IPS-15b (cell line): Measurements from ENCODE around the gene ANKRD1.

Experiments used
- H3K27me3 ChIP-seq: one replicate; pipeline ENCODE4 v1.6.1; 2013; ENCODE audit warnings: low read length; ENCODE audit not compliant: control insufficient read depth, insufficient read depth
- H3K36me3 ChIP-seq: one replicate; pipeline ENCODE4 v1.6.1; 2013; ENCODE audit warnings: low read length; ENCODE audit not compliant: control insufficient read depth, insufficient read depth
- H3K4me1 ChIP-seq: one replicate; pipeline ENCODE4 v1.6.1; 2013; ENCODE audit warnings: mild to moderate bottlenecking, low read length; ENCODE audit not compliant: control insufficient read depth, insufficient read depth
- H3K4me3 ChIP-seq: one replicate; pipeline ENCODE4 v1.5.1; 2013; ENCODE audit warnings: low read depth, low read length
- H3K9ac ChIP-seq: one replicate; pipeline ENCODE4 v1.6.1; 2013; ENCODE audit warnings: low read depth, mild to moderate bottlenecking, low read length
- H3K9me3 ChIP-seq: one replicate; pipeline ENCODE4 v1.6.1; 2013; ENCODE audit warnings: mild to moderate bottlenecking, low read length; ENCODE audit not compliant: control insufficient read depth, insufficient read depth

ANKRD1 gene

DNA sequence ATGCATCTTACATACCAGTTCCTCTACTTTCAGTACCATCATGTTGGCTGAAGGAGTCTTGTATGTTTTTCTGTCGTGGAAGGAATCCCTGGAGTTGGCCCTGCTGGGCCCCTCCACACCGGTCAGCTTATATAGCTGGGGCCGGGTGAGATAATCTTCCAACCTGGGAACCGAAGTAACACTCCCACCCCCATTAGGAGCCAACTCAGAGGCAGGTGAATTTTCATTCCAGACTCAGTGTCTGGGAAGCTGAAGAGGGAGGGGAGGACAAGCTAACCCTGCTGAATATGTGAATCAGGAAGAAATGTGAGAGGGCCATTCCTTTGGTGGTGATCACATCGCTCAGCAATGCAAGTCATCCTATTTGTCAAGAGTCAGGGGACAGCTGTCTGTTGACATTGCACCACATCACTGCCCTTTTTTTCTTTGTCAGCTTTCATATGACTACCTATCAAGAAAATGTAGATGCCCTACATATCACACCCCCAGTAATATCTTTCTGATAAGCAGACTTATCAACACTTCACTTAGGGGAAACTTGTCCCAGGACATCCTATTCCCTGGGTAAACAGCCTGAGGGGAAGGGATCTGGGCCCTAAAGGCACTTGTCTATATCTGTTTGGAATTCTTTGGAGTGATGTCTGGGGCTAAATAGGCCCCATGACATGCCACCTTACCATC lies at the start of gene ANKRD1:
TSS of gene ANKRD1 (minus strand) at position 102 of the 681 bp plus-strand sequence. CDS start at position 42, 60 bp downstream.
- Histone ChIP-seq H3K4me1 (peaks cover 7% of the 10 kb centered on the region), H3K4me3 (no peak within 1 kb of the TSS), H3K9me3 (no peaks in the 10 kb centered on the region), H3K9ac (no peak within 1 kb of the TSS), H3K27me3 (peaks cover 97% of the 10 kb centered on the region), H3K36me3 (no peaks in the 10 kb centered on the region)

DNA sequence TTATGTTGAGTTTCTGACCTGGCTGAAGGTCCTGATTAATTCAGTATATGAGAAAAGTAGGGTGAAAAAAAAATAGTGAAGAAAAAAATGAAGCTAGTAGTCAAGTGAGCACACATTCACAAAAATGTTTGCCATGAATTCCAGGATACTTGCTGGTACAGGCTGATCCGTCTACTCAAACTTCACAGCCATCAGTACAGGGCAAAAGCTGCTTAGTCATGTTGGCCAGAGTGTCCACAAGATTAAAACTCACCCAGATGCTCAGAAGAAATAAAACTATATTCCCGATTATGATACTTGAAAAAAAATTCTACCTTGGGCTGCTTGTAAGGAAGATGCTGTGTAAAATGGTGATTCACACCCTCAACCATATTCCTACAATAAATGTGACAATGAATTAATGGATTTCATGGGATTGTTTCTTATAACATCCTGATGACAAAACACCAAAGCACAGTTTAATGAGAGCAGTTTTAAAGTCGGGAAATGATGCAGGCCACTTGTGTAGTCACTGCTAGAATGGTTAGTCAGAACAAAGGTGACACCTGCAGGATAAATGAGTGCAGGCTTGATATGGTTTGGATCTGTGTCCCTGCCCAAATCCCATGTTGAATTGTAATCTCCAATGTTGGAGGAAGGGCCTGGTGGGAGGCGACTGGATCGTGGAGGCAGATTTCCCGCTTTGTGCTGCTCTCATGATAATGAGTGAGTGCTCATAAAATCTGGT lies 49.2 kb upstream of the ANKRD1 start:
- Histone ChIP-seq H3K9me3 (no peaks in the 10 kb centered on the region), H3K9ac (no peak overlapping the region), H3K4me3 (no peak overlapping the region), H3K36me3 (no peaks in the 10 kb centered on the region), H3K4me1 (no peaks in the 10 kb centered on the region), H3K27me3 (peaks cover 31% of the 10 kb centered on the region)

DNA sequence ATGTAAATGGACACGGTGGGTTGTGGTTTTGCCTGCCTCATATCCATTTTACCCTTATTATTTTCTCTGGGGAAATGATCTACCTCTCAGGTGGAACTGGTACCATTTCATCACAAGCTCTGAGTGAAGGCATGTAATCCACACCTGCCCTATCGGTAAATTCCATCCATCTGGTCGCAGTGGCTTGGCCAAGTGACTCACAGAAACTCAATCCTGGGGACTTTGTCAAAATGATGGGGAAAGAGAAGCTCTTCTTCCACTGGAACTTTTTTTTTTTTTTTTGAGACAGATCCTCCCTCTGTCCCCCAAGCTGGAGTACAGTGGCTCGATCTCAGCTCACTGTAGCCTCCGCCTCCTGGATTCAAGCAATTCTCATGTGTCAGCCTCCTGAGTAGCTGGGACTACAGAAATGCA lies 48.2 kb upstream of the ANKRD1 start:
- no peaks in the 10 kb centered on the region for H3K4me1 ChIP-seq
- peaks cover 31% of the 10 kb centered on the region for H3K27me3 ChIP-seq
- H3K9ac ChIP-seq: no peak overlapping the region
- no peak overlapping the region for H3K4me3 ChIP-seq
- H3K36me3 ChIP-seq: no peaks in the 10 kb centered on the region
- H3K9me3 ChIP-seq: no peaks in the 10 kb centered on the region

DNA sequence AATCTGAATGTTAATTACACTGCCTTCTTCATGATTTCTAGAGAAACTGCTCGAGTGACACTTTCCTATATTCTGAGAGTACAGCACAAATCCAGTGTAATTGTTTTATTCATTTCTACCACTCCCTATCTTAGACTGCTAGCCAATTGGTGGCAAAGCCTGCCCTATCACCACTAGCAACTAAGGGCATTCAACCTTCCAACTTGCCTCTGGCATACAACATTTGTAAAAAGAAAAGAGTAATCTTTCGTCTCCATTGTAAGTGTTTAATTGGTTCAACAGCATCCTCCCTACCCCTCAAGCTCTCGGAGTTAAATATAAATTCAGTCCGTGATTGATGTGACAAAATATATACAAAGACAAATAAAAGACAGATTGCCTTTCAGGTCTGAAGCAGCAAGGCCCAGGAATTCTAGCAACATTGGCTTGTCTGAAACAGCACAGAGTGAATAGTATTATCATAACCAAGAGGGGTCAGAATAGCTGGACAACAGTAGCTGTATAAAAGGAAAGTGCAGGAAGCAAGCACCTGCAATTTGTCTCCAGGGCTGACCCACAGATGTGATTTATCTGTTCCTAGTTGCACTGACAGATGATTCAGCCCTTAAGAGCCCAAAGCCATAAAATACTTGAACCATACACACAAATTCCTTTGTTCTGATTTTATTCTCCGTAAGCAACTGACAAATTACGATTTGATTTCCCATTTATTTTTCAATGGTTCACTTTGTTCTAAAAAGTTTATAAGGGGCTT lies 47.6 kb upstream of the ANKRD1 start:
- H3K27me3 ChIP-seq: peaks cover 31% of the 10 kb centered on the region
- no peak overlapping the region for H3K4me3 ChIP-seq
- H3K36me3 ChIP-seq: no peaks in the 10 kb centered on the region
- H3K4me1 ChIP-seq: no peaks in the 10 kb centered on the region
- H3K9ac ChIP-seq: no peak overlapping the region
- H3K9me3 ChIP-seq: no peaks in the 10 kb centered on the region

DNA sequence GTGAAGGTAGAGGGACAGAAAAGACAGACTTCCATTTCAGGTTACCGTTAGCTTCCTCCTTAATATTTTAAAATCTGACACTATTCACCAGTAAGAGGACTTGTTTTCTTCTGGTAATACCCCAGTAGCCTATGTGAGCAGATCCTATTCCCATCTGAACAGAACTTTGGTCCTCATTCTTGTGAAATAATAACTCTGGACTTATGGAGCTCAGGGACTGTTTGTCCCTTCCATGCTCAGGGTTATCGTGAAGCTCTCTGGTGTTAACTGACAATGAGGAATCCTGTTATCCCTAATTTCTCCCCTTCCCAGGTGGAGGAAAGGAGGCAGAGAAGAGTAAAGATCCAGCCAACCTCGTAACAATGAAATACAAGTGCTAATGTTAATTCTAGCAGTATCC lies 47.0 kb upstream of the ANKRD1 start:
- no peaks in the 10 kb centered on the region for H3K9me3 ChIP-seq
- H3K27me3 ChIP-seq: peaks cover 35% of the 10 kb centered on the region
- no peak overlapping the region for H3K9ac ChIP-seq
- H3K4me3 ChIP-seq: no peak overlapping the region
- no peaks in the 10 kb centered on the region for H3K36me3 ChIP-seq
- H3K4me1 ChIP-seq: no peaks in the 10 kb centered on the region

DNA sequence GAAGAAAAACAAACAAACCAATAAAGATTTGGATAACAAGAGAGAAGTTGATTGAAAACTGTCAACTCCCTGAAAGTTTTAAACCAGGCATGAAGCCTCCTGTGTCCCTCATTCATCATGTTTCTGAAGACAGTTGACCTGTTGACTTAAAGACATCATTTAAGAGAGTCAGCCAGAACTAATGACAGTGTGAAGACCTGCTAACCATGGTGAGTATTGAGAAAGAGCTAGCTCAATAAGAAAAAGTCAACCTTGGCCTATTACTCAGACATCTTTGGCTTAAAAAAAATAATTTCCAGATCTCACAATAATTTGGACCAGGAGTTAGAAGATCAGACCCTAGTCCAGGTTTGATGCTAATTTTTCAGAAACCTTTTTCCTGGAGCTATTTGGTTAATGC lies 45.3 kb upstream of the ANKRD1 start:
- Histone ChIP-seq H3K27me3 (peaks cover 35% of the 10 kb centered on the region), H3K36me3 (no peaks in the 10 kb centered on the region), H3K9me3 (no peaks in the 10 kb centered on the region), H3K9ac (no peak overlapping the region), H3K4me1 (no peaks in the 10 kb centered on the region), H3K4me3 (no peak overlapping the region)

DNA sequence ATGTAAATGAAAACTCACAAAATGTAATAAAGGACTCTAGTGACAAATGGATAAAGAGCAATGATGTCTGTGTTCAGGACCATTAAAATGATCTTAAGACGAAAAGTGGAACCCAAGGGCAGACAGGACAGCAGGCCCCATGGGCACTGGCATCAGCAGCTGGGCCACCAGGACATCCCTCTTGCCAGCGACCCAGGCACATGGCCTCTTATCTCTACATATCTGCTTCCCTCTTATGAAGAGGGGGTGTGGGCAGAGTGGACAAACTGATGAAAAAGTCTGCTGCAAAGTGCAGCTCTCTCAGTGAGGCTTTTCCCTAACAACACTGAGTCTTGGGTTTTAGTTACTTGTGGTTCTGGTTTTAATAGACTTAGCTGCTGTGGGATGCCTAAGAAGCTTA lies 44.8 kb upstream of the ANKRD1 start:
- Histone ChIP-seq H3K4me3 (no peak overlapping the region), H3K9ac (no peak overlapping the region), H3K4me1 (no peaks in the 10 kb centered on the region), H3K36me3 (no peaks in the 10 kb centered on the region), H3K9me3 (no peaks in the 10 kb centered on the region), H3K27me3 (peaks cover 35% of the 10 kb centered on the region)

DNA sequence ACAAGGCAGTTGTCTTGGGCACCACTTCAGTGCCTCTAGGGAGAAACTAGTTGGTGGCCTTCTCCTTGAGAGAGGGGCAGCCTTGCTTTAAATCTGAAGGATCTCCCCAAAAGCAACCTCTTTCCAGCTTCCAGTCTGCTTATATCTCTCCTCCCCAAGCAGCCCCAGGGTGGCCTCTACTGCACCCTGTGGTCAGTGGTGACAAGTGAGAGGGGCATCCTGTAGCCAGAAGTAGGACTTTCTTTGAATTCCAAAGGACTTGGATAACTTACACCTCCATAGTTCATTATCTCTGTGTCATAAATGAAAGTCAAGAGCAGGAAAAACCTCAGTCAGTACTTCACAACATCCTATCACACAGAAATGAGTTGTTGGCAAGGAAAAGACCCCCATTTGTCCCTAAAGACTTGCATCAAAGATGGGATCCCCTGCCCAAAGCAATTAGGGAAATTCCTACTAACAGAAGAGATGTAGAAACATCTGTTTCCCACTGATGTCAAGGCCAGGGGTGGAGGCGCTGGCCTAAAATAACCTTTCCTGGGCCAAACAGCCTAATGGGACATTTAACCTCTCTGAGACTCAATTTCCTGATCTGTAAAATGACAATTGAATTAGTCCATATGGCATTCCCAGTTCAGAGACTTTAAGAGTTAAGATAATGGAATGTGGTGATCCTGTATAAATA lies 44.0 kb upstream of the ANKRD1 start:
- Histone ChIP-seq H3K36me3 (no peaks in the 10 kb centered on the region), H3K27me3 (peaks cover 36% of the 10 kb centered on the region), H3K4me3 (no peak overlapping the region), H3K4me1 (no peaks in the 10 kb centered on the region), H3K9me3 (no peaks in the 10 kb centered on the region), H3K9ac (no peak overlapping the region)

DNA sequence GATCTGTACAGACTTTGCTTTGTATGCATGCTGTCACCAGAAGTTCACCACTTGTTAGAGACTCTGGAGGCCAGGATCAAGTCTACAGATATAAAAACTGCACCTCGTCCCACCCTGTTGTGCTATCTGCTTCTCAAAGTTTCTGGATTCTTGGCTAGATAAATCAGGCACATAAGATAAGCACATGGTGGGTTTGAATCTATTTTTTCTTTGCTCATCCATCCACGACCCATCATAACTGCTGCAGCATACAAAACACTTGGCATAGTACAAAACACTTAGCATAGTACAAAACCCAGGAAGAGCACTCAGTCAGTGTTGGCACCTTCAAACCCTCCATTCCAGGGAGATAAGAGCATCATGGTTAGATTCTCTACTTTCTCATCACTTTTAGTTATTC lies 42.4 kb upstream of the ANKRD1 start:
- Histone ChIP-seq H3K4me3 (no peak overlapping the region), H3K4me1 (no peaks in the 10 kb centered on the region)

DNA sequence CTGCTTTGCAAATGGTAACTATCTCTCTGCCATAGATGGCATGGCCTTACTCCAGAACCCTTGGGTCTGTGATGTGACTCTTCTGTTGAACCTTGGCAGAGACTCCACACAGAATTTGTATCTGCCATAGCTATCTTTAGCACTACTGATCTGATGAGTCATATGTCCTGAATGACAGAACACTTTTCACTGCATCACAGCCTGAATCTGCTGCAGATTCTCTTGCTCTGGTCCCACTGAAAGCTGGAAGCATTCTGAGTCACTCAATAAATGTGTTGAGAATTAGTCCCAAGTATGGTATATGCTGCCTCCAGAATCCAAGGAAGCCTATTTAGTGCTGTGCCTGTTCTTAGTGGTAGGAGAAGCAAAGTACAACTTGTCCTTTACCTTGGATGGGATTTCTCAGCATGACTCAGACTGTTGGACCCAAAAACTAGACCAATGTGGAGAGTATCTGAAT lies 39.5 kb upstream of the ANKRD1 start:
- Histone ChIP-seq H3K27me3 (peaks cover 23% of the 10 kb centered on the region), H3K36me3 (no peaks in the 10 kb centered on the region), H3K4me3 (no peak overlapping the region), H3K9ac (no peak overlapping the region), H3K9me3 (no peaks in the 10 kb centered on the region), H3K4me1 (no peaks in the 10 kb centered on the region)

More for the DNA sequence above, 42.4 kb upstream of the ANKRD1 start:
- peaks cover 32% of the 10 kb centered on the region for H3K27me3 ChIP-seq
- no peaks in the 10 kb centered on the region for H3K36me3 ChIP-seq
- H3K9ac ChIP-seq: no peak overlapping the region
- H3K9me3 ChIP-seq: no peaks in the 10 kb centered on the region

DNA sequence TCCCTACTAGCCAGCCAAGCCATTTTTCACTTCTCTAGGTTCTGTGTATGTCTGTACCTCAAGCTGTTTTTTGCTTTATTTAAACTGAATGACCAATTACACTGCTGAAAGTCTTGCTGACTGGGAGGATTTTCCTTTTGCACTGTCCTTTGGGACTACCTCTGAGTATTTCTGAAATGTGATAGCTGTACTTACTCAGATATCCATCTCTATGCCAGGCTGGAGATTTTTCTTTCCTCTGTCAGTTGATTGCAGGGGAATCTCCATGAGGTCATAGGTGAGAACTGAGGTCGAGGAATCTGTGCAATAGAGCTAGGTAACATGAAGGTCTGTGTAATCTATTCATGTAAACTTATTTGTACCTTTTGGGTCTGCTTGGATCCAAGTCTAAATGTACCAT lies 38.9 kb upstream of the ANKRD1 start:
- no peaks in the 10 kb centered on the region for H3K9me3 ChIP-seq
- no peaks in the 10 kb centered on the region for H3K36me3 ChIP-seq
- H3K27me3 ChIP-seq: peaks cover 23% of the 10 kb centered on the region
- no peak overlapping the region for H3K4me3 ChIP-seq
- H3K9ac ChIP-seq: no peak overlapping the region
- H3K4me1 ChIP-seq: no peaks in the 10 kb centered on the region
